GM19372 (cell line): ENCODE measurements around the gene LILRB2.
"Not testable (repeated sequence)": the region's sequence is repeated elsewhere in the genome, so short reads cannot be mapped to it uniquely, and the experiment has no call there.

Experiments
- ATAC-seq: cut with Tn5 transposase; IDR thresholded peaks from one replicate; pipeline ENCODE4 v1.9.1; 2021; ENCODE audit warnings: mild to moderate bottlenecking, low read depth, moderate library complexity; ENCODE audit not compliant: unreplicated experiment

LILRB2 gene

GRCh38 chr19:54281007-54281728 lies at the start of gene LILRB2:
LILRB2 (minus strand) TSS chr19:54281110; CDS start chr19:54280496, 614 bp downstream.
- no peak for ATAC-seq

GRCh38 chr19:54329476-54330165 lies 48.7 kb upstream of the LILRB2 start:
- ATAC-seq, result no peak

GRCh38 chr19:54328781-54329180 lies 47.9 kb upstream of the LILRB2 start:
- not testable (repeated sequence) for ATAC-seq

- no peak for ATAC-seq
These were observed 44.7 kb upstream of the LILRB2 start for GRCh38 chr19:54325631-54326030.

- no peak for ATAC-seq
These were observed 44.3 kb upstream of the LILRB2 start for GRCh38 chr19:54325194-54325621.

GRCh38 chr19:54324071-54324470 lies 43.2 kb upstream of the LILRB2 start:
- ATAC-seq, result no peak

- ATAC-seq, result not testable (repeated sequence)
These were observed 42.0 kb upstream of the LILRB2 start for GRCh38 chr19:54322934-54323333.

GRCh38 chr19:54322295-54322694 lies 41.4 kb upstream of the LILRB2 start:
- not testable (repeated sequence) for ATAC-seq

GRCh38 chr19:54319892-54320670 lies 39.2 kb upstream of the LILRB2 start:
- ATAC-seq, result no peak

GRCh38 chr19:54319049-54319448 lies 38.1 kb upstream of the LILRB2 start:
- ATAC-seq, result no peak

GRCh38 chr19:54317965-54318240 lies 37.0 kb upstream of the LILRB2 start:
- ATAC-seq, result no peak

- no peak for ATAC-seq
These were observed 36.4 kb upstream of the LILRB2 start for GRCh38 chr19:54317108-54317964.

GRCh38 chr19:54316746-54317107 lies 35.8 kb upstream of the LILRB2 start:
- ATAC-seq, result no peak

- ATAC-seq, result no peak
These were observed 35.0 kb upstream of the LILRB2 start for GRCh38 chr19:54315956-54316355.

GRCh38 chr19:54312436-54313377 lies 31.8 kb upstream of the LILRB2 start, which contains the start of gene LILRA5:
LILRA5 (minus strand) TSS chr19:54313166; CDS start chr19:54313019, 147 bp downstream.
- no peak for ATAC-seq

- ATAC-seq, result no peak
These were observed 31.1 kb upstream of the LILRB2 start for GRCh38 chr19:54312011-54312410.

GRCh38 chr19:54311486-54311885 lies 30.6 kb upstream of the LILRB2 start:
- ATAC-seq, result no peak

GRCh38 chr19:54310543-54310942 lies 29.6 kb upstream of the LILRB2 start:
- no peak for ATAC-seq

GRCh38 chr19:54309811-54310210 lies 28.9 kb upstream of the LILRB2 start:
- ATAC-seq, result no peak
